Measurements from ENCODE around the gene SETDB1. TPM values are rescaled to one million over a fixed set of nuclear protein-coding genes. Genes with fewer than 3 reads are reported as not detected.
A peak's percentile ranks its signal among the peaks of the same experiment; 100 is the strongest.

SETDB1 gene
- total and polyA plus RNA-seq, 2 experiments from 2014 or later, result 20.1 to 69.9 TPM

DNA sequence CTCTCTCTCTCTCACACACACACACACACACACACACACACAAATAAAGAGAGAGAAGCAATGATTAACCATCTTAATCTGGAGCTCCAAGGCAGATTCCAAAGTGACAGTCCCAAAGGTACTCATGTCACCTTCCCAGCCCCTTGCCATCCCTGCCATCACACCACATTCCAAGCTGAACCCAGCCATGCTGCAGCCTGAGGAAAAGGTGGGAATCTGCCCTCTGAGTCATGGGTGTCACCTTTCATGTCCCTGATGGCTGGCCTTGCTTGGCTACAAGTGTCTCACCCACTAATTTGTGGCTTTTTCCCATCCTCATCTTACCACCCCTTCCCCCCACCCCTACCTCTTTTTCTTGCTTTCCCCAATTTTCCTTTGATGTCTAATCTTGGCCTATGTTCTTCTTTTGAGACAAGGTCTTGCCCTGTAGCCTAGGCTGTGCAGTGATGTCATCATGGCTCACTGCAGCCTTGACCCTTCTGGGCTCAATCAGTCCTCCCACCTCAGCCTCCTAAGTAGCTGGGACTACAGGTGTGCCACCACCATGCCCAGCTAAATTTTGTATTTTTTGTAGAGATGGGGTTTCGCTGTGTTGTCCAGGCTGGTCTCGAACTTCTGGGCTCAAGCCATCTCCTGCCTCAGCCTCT is 59.1 kb downstream of the SETDB1 start:
- H3K27me3 ChIP-seq, result no peaks in the 10 kb centered on the region
- no peaks in the 10 kb centered on the region for H3K9me3 ChIP-seq (ENCODE audit: low read depth)
- H3K4me1 ChIP-seq (ENCODE audit: low read depth), result peaks cover 12% of the 10 kb centered on the region
- H3K4me3 ChIP-seq, result no peak overlapping the region
- H3K27ac ChIP-seq, result no peak overlapping the region
- TF ChIP-seq, protein P1, sequence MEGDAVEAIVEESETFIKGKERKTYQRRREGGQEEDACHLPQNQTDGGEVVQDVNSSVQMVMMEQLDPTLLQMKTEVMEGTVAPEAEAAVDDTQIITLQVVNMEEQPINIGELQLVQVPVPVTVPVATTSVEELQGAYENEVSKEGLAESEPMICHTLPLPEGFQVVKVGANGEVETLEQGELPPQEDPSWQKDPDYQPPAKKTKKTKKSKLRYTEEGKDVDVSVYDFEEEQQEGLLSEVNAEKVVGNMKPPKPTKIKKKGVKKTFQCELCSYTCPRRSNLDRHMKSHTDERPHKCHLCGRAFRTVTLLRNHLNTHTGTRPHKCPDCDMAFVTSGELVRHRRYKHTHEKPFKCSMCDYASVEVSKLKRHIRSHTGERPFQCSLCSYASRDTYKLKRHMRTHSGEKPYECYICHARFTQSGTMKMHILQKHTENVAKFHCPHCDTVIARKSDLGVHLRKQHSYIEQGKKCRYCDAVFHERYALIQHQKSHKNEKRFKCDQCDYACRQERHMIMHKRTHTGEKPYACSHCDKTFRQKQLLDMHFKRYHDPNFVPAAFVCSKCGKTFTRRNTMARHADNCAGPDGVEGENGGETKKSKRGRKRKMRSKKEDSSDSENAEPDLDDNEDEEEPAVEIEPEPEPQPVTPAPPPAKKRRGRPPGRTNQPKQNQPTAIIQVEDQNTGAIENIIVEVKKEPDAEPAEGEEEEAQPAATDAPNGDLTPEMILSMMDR (IDR thresholded peaks at IDR 0.05; ENCODE audit: low read depth, low read length), result no peak
- no peaks in the 10 kb centered on the region for H3K36me3 ChIP-seq
- DNase-seq (ENCODE audit: low read depth in 1 of 2, low spot score in 1 of 2), result no peak

DNA sequence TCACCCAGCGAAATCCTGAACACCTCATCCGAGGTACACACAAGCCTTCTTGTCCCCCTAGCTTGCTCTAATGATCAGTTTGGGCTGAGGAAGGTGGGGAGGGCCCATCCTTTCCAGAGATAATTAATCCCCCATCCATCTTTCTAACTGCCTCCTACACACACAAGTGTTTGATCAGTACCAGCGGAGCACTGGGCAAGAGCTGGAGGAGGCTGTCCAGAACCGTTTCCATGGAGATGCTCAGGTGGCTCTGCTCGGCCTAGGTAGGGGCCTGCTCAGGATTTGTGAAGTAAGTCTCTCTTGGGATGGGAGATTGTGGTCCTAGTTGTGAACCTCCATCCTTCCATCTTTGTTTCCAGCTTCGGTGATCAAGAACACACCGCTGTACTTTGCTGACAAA is 61.8 kb downstream of the SETDB1 start:
- no peak for DNase-seq (ENCODE audit: low read depth in 1 of 2, low spot score in 1 of 2)
- TF ChIP-seq, protein P1 (IDR thresholded peaks at IDR 0.05; ENCODE audit: low read depth, low read length), result no peak
- H3K27ac ChIP-seq, result no peak overlapping the region
- no peaks in the 10 kb centered on the region for H3K4me1 ChIP-seq (ENCODE audit: low read depth)
- no peak overlapping the region for H3K4me3 ChIP-seq
- H3K36me3 ChIP-seq, result no peaks in the 10 kb centered on the region
- H3K9me3 ChIP-seq (ENCODE audit: low read depth), result no peaks in the 10 kb centered on the region
- H3K27me3 ChIP-seq, result no peaks in the 10 kb centered on the region

DNA sequence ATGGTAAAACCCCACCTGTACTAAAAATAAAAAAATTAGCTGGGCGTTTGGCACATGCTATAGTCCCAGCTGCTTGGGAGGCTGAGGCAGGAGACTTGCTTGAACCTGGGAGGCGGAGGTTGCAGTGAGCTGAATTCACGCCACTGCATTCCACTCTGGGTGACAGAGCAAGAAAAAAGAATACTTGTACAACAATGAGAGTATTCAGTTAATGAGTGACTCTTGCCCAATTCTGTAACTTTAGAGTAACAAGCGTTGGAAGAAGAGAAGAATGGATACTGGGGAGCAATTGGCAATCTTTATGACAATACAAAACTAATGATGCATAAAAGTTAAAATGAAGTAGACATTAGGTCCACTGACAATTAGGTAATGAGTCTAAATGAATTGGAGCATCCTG is 66.5 kb downstream of the SETDB1 start:
- Histone ChIP-seq H3K9me3 (ENCODE audit: low read depth) (no peaks in the 10 kb centered on the region), H3K4me1 (ENCODE audit: low read depth) (no peaks in the 10 kb centered on the region), H3K27ac (no peak overlapping the region), H3K36me3 (no peaks in the 10 kb centered on the region), H3K27me3 (no peaks in the 10 kb centered on the region), H3K4me3 (no peak overlapping the region)
- TF ChIP-seq, protein P1 (IDR thresholded peaks at IDR 0.05; ENCODE audit: low read depth, low read length), result no peak
- no peak for DNase-seq (ENCODE audit: low read depth in 1 of 2, low spot score in 1 of 2)

DNA sequence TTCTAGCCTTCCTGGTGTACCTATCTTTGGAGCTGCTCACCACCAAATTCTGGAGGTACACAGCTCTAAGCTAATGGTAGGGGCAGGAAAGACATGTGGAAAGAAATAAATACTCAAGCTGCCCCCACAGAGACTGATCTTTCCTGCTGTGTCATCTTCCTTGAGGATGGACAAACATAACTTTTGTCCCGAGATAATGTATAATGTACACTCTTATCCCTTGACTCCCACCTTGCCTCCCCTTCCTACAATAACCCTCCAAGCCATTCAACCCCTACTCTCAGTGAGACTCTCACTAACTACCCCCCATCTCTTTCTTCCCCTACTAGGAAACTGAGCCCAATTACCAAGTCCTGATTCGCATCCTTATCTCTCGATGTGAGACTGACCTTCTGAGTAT is 68.1 kb downstream of the SETDB1 start:
- Histone ChIP-seq H3K27ac (peak overlapping the region; percentile 28), H3K4me3 (no peak overlapping the region), H3K4me1 (ENCODE audit: low read depth) (no peaks in the 10 kb centered on the region), H3K27me3 (no peaks in the 10 kb centered on the region), H3K36me3 (no peaks in the 10 kb centered on the region), H3K9me3 (ENCODE audit: low read depth) (no peaks in the 10 kb centered on the region)
- DNase-seq (ENCODE audit: low read depth in 1 of 2, low spot score in 1 of 2), result no peak
- TF ChIP-seq, protein P1 (IDR thresholded peaks at IDR 0.05; ENCODE audit: low read depth, low read length), result no peak

DNA sequence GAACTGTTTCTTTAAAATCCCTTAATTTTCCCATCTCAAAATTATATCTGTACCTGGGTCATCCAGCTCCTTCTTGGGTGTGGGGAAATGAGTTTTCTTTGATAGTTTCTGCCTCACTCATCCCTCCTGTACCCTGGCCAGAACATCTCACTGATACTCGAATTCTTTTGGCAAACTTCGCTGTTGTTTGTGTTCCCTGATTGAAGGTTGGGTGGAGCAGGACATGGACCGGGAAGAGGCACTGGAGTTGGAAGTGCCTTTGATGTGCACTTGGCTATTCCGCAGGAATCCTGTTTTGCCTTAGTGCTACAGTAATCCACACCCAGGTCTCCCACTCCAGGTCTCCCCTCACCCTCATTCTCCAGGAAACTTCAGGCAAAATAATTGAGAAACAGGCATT is 69.3 kb downstream of the SETDB1 start:
- H3K36me3 ChIP-seq, result peaks cover 5% of the 10 kb centered on the region
- H3K27ac ChIP-seq, result no peak overlapping the region
- DNase-seq (ENCODE audit: low read depth in 1 of 2, low spot score in 1 of 2), result no peak
- H3K9me3 ChIP-seq (ENCODE audit: low read depth), result no peaks in the 10 kb centered on the region
- H3K27me3 ChIP-seq, result no peaks in the 10 kb centered on the region
- H3K4me3 ChIP-seq, result no peak overlapping the region
- TF ChIP-seq, protein P1 (IDR thresholded peaks at IDR 0.05; ENCODE audit: low read depth, low read length), result no peak
- H3K4me1 ChIP-seq (ENCODE audit: low read depth), result no peaks in the 10 kb centered on the region

Data from cardiac muscle cell (in vitro differentiated cells and primary cell).